ENCODE data around the gene ASXL3. TPM values are rescaled to one million over a fixed set of nuclear protein-coding genes. Genes with fewer than 3 reads are reported as not detected.

ASXL3 gene
- total RNA-seq, 1 experiment from 2014 or later = not detected

DNA sequence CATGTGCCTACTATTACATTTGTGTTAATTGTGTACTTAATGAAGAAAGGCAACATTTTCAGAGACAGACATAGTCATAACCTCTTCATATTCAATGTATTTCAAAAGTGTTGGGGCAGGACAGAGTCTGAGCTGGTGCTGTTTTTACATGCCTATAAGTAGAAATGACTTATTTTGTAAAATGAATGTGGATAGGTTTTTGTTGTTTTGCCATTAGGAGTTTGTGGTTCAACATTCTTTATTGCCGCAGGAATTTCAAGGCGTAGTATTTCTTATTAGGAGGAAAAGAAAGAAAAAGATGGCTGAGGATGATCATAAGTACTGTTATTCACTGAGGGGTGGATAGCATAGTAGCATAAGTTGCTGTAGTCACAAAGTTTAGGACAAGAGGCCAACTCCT is 21.2 kb upstream of the ASXL3 start:
- TF ChIP-seq, protein P1, sequence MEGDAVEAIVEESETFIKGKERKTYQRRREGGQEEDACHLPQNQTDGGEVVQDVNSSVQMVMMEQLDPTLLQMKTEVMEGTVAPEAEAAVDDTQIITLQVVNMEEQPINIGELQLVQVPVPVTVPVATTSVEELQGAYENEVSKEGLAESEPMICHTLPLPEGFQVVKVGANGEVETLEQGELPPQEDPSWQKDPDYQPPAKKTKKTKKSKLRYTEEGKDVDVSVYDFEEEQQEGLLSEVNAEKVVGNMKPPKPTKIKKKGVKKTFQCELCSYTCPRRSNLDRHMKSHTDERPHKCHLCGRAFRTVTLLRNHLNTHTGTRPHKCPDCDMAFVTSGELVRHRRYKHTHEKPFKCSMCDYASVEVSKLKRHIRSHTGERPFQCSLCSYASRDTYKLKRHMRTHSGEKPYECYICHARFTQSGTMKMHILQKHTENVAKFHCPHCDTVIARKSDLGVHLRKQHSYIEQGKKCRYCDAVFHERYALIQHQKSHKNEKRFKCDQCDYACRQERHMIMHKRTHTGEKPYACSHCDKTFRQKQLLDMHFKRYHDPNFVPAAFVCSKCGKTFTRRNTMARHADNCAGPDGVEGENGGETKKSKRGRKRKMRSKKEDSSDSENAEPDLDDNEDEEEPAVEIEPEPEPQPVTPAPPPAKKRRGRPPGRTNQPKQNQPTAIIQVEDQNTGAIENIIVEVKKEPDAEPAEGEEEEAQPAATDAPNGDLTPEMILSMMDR (conservative IDR thresholded peaks at IDR 0.05; ENCODE audit: low read depth, low read length) = no peak
- H4K20me1 ChIP-seq (ENCODE audit: low read length) = no peaks in the 10 kb centered on the region
- no peak overlapping the region for H3K4me3 ChIP-seq (ENCODE audit: low read length)
- H3K36me3 ChIP-seq (ENCODE audit: low read depth, low read length) = no peaks in the 10 kb centered on the region
- ChIA-PET POLR2A (ENCODE audit: unreplicated experiment) (no interaction called here), CTCF (no interaction called here)
- no TSS peak for BruUV-seq (replicated peaks)
- H3K9ac ChIP-seq (ENCODE audit: low read length) = no peak overlapping the region
- no peak overlapping the region for H2AFZ ChIP-seq (ENCODE audit: low read length)
- no peaks in the 10 kb centered on the region for H3K79me2 ChIP-seq (ENCODE audit: low read length)
- no peaks in the 10 kb centered on the region for H3K27me3 ChIP-seq (ENCODE audit: low read length)
- H3F3A ChIP-seq (ENCODE audit: low read length, unreplicated experiment) = no peaks in the 10 kb centered on the region
- no peaks in the 10 kb centered on the region for H3K4me1 ChIP-seq (ENCODE audit: insufficient read depth, low read length)
- no peaks in the 10 kb centered on the region for H3K9me3 ChIP-seq (ENCODE audit: low read length)
- no peak overlapping the region for H3K27ac ChIP-seq (ENCODE audit: low read length)
- no peak for ATAC-seq
- H3K4me2 ChIP-seq (ENCODE audit: low read length) = no peak overlapping the region
- no peaks in the 10 kb centered on the region for H3K9me2 ChIP-seq (replicated peaks; ENCODE audit: low read length)
- no peak for DNase-seq
- intact Hi-C loops (cut with micrococcal nuclease) = no loop called here

DNA sequence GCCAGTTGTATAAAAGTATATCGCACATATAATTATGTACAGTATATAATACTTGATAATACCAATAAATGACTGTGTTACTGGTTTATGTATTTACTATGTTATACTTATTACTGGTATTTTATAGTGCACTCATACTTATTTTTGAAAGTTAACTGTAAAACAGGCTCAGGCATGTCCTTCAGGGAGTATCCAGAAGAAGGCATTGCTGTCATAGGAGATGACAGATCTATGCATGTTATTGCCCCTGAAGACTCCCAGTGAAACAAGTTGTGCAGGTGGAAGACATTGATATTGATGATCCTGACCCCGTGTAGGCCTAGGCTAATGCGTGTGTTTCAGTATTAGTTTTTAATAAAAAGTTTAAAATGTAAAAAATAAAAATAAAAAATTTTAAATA is 20.3 kb upstream of the ASXL3 start:
- H3K4me3 ChIP-seq (ENCODE audit: low read length) = no peak overlapping the region
- TF ChIP-seq, protein P1 (conservative IDR thresholded peaks at IDR 0.05; ENCODE audit: low read depth, low read length) = no peak
- TF ChIP-seq EZH2 (IDR thresholded peaks at IDR 0.05; ENCODE audit: low read length, unreplicated experiment) (no peak), EZH2phosphoT487 (IDR thresholded peaks at IDR 0.05; ENCODE audit: borderline replicate concordance, low read length) (no peak)
- no peaks in the 10 kb centered on the region for H3F3A ChIP-seq (ENCODE audit: low read length, unreplicated experiment)
- H3K9ac ChIP-seq (ENCODE audit: low read length) = no peak overlapping the region
- no peaks in the 10 kb centered on the region for H3K27me3 ChIP-seq (ENCODE audit: low read length)
- H3K4me2 ChIP-seq (ENCODE audit: low read length) = no peak overlapping the region
- no peaks in the 10 kb centered on the region for H3K4me1 ChIP-seq (ENCODE audit: insufficient read depth, low read length)
- DNase-seq = no peak
- no TSS peak for BruUV-seq (replicated peaks)
- POLR2A ChIA-PET (ENCODE audit: unreplicated experiment) = no interaction called here
- no peak overlapping the region for H3K27ac ChIP-seq (ENCODE audit: low read length)
- no peaks in the 10 kb centered on the region for H3K36me3 ChIP-seq (ENCODE audit: low read depth, low read length)
- no peak for ATAC-seq
- no peaks in the 10 kb centered on the region for H4K20me1 ChIP-seq (ENCODE audit: low read length)
- intact Hi-C loops (cut with micrococcal nuclease) = no loop called here
- no peaks in the 10 kb centered on the region for H3K79me2 ChIP-seq (ENCODE audit: low read length)
- CTCF ChIA-PET = no interaction called here
- no peak overlapping the region for H2AFZ ChIP-seq (ENCODE audit: low read length)
- no peaks in the 10 kb centered on the region for H3K9me3 ChIP-seq (ENCODE audit: low read length)
- H3K9me2 ChIP-seq (replicated peaks; ENCODE audit: low read length) = no peaks in the 10 kb centered on the region

DNA sequence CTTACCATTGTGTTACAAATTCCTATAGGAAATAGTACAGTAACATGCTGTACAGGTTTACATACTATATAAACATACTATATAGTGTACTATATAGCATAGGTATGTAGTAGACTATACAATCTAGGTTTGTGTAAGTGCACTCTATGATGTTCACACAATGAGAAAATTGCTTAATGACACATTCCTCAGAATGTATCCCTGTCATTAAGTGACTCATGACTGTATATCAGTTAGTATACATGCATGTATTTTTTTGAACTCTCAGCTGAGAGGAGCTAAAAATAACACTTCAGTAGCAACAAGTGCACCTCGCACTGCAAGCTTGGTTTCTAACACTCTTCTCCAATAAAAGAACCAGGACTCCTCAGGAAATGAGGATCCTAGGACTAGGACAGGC is 19.5 kb upstream of the ASXL3 start:
- TF ChIP-seq EZH2 (IDR thresholded peaks at IDR 0.05; ENCODE audit: low read length, unreplicated experiment) (no peak), EZH2phosphoT487 (IDR thresholded peaks at IDR 0.05; ENCODE audit: borderline replicate concordance, low read length) (no peak)
- TF ChIP-seq, protein P1 (conservative IDR thresholded peaks at IDR 0.05; ENCODE audit: low read depth, low read length) = no peak
- no peak overlapping the region for H3K27ac ChIP-seq (ENCODE audit: low read length)
- H3K9me3 ChIP-seq (ENCODE audit: low read length) = no peaks in the 10 kb centered on the region
- no peaks in the 10 kb centered on the region for H3K79me2 ChIP-seq (ENCODE audit: low read length)
- DNase-seq (no peak), ATAC-seq (no peak)
- no peak overlapping the region for H2AFZ ChIP-seq (ENCODE audit: low read length)
- H3K4me3 ChIP-seq (ENCODE audit: low read length) = no peak overlapping the region
- no peaks in the 10 kb centered on the region for H3K4me1 ChIP-seq (ENCODE audit: insufficient read depth, low read length)
- H4K20me1 ChIP-seq (ENCODE audit: low read length) = no peaks in the 10 kb centered on the region
- no peaks in the 10 kb centered on the region for H3K36me3 ChIP-seq (ENCODE audit: low read depth, low read length)
- ChIA-PET POLR2A (ENCODE audit: unreplicated experiment) (no interaction called here), CTCF (no interaction called here)
- intact Hi-C loops (cut with micrococcal nuclease) = no loop called here
- no peak overlapping the region for H3K9ac ChIP-seq (ENCODE audit: low read length)
- no TSS peak for BruUV-seq (replicated peaks)
- H3F3A ChIP-seq (ENCODE audit: low read length, unreplicated experiment) = no peaks in the 10 kb centered on the region
- H3K9me2 ChIP-seq (replicated peaks; ENCODE audit: low read length) = no peaks in the 10 kb centered on the region
- no peaks in the 10 kb centered on the region for H3K27me3 ChIP-seq (ENCODE audit: low read length)
- H3K4me2 ChIP-seq (ENCODE audit: low read length) = no peak overlapping the region
